ENCODE results near the gene CREBL2. TPM values are rescaled to one million over a fixed set of nuclear protein-coding genes. Genes with fewer than 3 reads are reported as not detected.
"Not testable (repeated sequence)": the region's sequence is repeated elsewhere in the genome, so short reads cannot be mapped to it uniquely, and the experiment has no call there.

Gene CREBL2, protein sequence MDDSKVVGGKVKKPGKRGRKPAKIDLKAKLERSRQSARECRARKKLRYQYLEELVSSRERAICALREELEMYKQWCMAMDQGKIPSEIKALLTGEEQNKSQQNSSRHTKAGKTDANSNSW
- total RNA-seq: 23.3 TPM

- peak; percentile 92 for ATAC-seq
These were observed at the start of gene CREBL2 for GRCh38 chr12:12611512-12612306. Gene CREBL2 (plus strand): TSS chr12:12611876. CDS start chr12:12612173, 297 bp downstream.

GRCh38 chr12:12562016-12562483 lies 49.6 kb upstream of the CREBL2 start:
- ATAC-seq (peak; percentile 4), DNase-seq (ENCODE audit: low spot score) (no peak)

More at GRCh38 chr12:12611512-12612306, at the start of gene CREBL2:
- DNase-seq (ENCODE audit: low spot score): peak; percentile 95

- peak; percentile 85 for ATAC-seq
- DNase-seq (ENCODE audit: low spot score): peak; percentile 97
These were observed 49.0 kb upstream of the CREBL2 start, which contains the start of gene DUSP16 for GRCh38 chr12:12562585-12563261. Gene DUSP16 (minus strand): TSS chr12:12562863. CDS start chr12:12521098, 41,765 bp downstream.

DNA sequence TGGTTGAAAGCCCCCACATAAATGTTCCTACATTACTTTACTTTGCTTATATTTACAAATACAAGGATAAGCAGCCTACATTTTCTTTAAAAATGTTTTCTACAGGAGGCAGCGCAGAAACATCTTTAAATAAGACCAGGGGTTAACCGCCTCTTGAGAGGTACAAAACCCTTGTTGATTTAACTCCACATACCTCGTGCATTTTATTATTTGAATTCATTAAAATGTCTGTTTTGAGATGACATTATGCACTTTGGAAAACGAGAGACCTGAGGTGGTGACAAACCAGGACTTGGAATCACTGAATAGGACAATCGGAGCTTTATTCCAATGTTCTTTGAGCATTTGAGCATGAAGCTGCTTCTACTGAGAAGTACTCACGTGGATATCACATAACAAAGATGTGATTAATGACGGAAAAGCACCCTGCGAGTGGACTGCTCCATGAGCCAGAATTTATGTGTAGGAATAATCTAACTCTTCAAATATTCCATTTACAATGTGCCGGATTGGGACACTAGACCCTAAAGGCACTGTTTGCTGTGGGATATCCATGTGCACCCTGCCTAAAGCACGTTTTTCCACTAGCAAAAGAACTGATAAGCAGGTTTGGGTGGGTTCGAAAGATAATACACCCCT lies 48.3 kb upstream of the CREBL2 start:
- DNase-seq (ENCODE audit: low spot score) (no peak), ATAC-seq (no peak)

DNA sequence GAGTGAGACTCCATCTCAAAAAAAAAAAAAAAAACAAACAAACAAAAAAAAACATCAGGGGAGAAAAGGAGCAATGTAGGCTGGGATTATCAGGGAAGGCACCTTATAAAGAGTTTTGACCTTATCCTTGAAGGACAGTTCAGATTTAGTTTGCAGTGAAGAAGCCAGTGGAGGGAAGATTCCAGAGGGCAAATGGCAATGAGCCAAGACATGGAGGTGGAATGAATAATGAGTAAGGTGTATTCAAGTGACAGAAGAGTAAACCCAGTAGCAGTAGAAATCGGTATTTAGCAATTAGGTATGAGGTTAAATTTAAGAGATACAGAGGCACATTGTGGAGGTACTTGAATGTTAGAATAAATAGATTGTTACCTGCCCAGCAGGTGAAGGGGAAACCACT lies 46.8 kb upstream of the CREBL2 start:
- DNase-seq (ENCODE audit: low spot score) (no peak), ATAC-seq (no peak)

DNA sequence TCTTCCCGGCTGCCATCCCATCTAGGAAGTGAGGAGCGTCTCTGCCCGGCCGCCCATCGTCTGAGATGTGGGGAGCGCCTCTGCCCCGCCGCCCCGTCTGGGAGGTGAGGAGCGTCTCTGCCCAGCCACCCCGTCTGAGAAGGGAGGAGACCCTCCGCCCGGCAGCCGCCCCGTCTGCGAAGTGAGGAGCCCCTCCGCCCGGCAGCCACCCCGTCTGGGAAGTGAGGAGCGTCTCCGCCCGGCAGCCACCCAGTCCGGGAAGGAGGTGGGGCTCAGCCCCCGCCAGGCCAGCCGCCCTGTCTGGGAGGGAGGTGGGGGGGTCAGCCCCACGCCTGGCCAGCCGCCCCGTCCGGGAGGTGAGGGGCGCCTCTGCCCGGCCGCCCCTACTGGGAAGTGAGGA lies 45.7 kb upstream of the CREBL2 start:
- not testable (repeated sequence) for DNase-seq (ENCODE audit: low spot score); ATAC-seq

GRCh38 chr12:12572659-12573058 lies 39.0 kb upstream of the CREBL2 start:
- DNase-seq (ENCODE audit: low spot score): no peak

GRCh38 chr12:12577786-12578185 lies 33.9 kb upstream of the CREBL2 start:
- ATAC-seq: no peak
- DNase-seq (ENCODE audit: low spot score): no peak

More at GRCh38 chr12:12572659-12573058, 39.0 kb upstream of the CREBL2 start:
- no peak for ATAC-seq

DNA sequence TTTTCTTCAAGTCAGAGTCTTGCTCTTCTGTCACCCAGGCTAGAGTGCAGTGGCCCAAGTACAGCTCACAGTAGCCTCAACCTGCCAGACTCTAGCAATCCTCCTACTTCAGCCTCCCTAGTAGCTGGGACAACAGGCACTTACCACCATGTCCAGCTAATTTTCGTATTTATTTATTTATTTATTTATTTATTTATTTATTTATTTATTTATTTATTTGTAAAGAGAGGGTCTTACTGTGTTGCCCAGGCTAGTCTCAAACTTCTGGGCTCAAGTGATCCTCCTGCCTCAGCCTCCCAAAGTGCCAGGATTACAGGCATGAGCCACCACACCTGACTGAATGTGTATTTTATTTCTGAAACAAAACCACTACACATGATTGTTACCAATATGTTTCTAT lies 31.0 kb upstream of the CREBL2 start:
- ATAC-seq; DNase-seq (ENCODE audit: low spot score): not testable (repeated sequence)

- DNase-seq (ENCODE audit: low spot score) (no peak), ATAC-seq (no peak)
These were observed 29.3 kb upstream of the CREBL2 start for GRCh38 chr12:12582193-12582881.

- ATAC-seq: no peak
- no peak for DNase-seq (ENCODE audit: low spot score)
These were observed 28.8 kb upstream of the CREBL2 start for GRCh38 chr12:12582895-12583303.

DNA sequence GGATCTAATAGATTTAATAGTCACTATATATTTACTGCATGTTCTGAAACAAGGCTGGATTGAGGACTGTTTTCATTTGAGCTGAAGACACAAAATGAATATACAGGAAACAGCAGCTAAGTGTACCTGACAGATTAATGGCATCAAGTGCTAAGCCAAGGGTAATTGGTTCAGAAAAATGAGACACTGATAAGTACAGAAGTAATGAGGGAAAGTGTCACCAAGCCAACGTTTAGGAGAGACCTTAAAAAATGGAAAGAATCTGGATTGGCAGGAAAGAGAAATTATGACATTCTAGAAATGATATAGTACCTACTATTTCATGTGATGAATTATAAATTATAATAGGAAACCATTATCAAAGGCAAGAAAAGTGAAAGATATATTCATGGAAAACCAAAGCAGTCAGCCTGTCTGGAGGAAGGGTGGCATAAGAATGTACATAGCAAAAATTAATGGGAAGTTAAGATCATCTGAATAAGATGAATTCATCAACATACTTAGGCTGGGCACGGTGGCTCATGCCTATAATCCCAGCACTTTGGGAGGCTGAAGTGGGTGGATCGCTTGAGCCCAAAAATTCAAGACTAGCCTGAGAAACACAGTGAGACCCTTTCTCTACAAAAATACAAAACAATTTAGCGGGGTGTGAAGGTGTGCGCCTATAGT lies 28.0 kb upstream of the CREBL2 start:
- DNase-seq (ENCODE audit: low spot score) (no peak), ATAC-seq (no peak)

GRCh38 chr12:12585115-12585863 lies 26.4 kb upstream of the CREBL2 start:
- ATAC-seq (peak; percentile 86), DNase-seq (ENCODE audit: low spot score) (no peak)

DNA sequence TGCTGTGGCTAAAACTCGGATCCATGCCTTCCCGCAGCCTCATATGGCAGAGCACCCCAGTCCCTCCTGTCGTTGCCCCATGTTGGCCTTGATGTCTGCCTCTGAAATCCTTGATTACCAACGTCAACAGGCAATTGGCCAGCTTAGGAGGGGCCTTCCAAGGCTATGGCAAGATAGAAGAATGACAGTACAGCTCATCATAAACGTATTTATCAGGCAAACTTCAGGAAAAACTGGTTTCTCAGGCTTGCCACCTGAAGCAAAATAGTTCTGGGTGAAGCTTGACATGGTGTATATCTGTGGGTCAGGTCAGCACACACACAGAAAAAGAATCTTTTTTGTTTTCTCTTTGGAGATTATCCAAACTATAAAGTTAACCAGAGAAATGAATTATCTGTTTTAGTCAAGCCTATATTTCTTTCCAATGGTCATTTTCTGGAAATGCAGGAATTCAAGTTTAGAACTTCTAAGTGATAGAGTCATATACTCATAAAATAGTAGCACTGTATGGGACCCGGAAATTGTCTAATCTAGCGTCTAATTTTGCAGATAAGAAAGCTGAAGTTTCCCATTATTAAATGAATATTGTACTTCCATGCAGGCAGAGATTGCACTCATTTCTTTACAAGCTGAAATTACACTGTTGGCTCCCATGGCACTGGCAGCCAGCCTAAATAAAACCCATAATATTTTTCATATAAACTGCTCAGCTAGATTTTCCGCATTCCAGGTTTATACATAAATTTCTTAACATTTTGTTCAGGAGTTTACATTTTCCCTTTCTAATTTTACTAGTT lies 24.6 kb upstream of the CREBL2 start:
- no peak for ATAC-seq
- no peak for DNase-seq (ENCODE audit: low spot score)

DNA sequence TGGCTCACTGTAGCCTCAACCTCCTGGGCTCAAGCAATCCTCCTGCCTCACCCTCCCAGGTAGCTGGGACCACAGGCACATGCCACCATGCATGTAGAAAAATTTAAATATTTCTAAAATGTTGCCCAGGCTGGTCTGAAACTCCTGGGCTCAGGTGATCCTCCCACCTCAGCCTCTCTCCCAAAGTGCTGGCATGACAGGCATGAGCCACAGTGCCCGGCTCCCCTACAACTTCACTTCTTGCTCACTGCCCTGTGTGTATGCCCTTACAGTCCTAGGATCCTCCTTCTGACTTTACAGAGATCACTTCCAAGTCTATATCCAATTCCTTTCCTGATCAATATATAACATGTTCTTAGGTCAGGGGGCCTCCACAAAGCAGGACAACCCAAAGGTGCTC lies 23.8 kb upstream of the CREBL2 start:
- ATAC-seq: no peak
- DNase-seq (ENCODE audit: low spot score): no peak

DNA sequence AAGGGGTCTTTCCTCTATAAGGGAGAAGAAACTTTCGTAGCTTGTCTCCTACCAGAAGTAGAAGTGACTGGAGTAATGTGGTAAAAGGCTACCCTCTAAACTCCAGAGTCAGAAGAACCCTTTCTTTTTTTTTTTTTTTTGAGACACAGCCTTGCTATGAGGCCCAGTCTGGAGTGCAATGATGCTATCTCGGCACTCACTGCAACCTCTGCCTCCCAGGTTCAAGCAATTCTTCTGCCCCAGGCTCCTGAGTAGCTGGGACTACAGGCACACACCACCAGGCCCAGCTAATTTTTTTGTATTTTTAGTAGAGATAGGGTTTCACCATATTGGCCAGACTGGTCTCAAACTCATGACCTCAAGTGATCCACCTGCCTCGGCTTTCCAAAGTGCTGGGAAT lies 23.2 kb upstream of the CREBL2 start:
- not testable (repeated sequence) for ATAC-seq; DNase-seq (ENCODE audit: low spot score)

- DNase-seq (ENCODE audit: low spot score): no peak
- ATAC-seq: no peak
These were observed 20.7 kb upstream of the CREBL2 start for GRCh38 chr12:12590961-12591360.

DNA sequence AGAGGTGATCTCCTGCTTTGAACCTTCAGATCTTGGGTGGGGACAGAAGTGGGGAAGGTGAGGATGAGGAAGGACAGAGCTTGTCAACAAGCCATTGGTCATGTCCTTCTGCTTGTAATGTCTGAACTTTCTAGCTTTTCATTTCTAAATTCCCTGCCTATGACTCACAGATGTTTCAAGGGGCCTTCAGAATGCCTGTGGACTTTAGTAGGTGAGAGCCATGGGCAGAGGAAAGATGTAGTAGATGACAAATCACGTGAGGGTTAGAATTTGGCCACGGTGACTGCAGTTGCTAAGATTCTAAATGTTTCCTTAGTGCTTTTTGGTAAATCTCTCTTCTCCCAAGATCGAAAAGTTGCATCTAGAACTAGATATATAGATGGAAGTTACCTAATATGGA lies 18.7 kb upstream of the CREBL2 start:
- no peak for DNase-seq (ENCODE audit: low spot score)
- ATAC-seq: no peak

Measured in left lobe of liver (tissue), 2 donors.